Cardiac muscle cell (in vitro differentiated cells and primary cell): ENCODE measurements around the gene TEX22. TPM values are rescaled to one million over a fixed set of nuclear protein-coding genes. Genes with fewer than 3 reads are reported as not detected.

Experiments used
- DNase-seq, 2 donors: peaks; one replicate each; pipeline versions ENCODE4 v3.0.0 to v3.0.0-alpha.2; 2010 to 2017; ENCODE audit warnings: low read depth in 1 of 2, low spot score in 1 of 2
- H3K27ac ChIP-seq: fragments of 200-600 bp; sonication (generic); 2 replicates; pipeline ENCODE4 v1.5.1; 2016
- H3K27me3 ChIP-seq: fragments of 200-600 bp; sonication (generic); 2 replicates; pipeline ENCODE4 v1.6.0; 2016; ENCODE audit warnings: control low read depth
- H3K36me3 ChIP-seq: fragments of 200-600 bp; sonication (generic); 2 replicates; pipeline ENCODE4 v1.5.1; 2016; ENCODE audit warnings: control low read depth
- H3K4me1 ChIP-seq: fragments of 200-600 bp; sonication (generic); 2 replicates; pipeline ENCODE4 v1.8.1; 2017; ENCODE audit warnings: low read depth, mild to moderate bottlenecking, mixed run types
- H3K4me3 ChIP-seq: fragments of 200-600 bp; sonication (generic); 2 replicates; pipeline ENCODE4 v1.5.1; 2016; ENCODE audit warnings: mild to moderate bottlenecking
- H3K9me3 ChIP-seq: fragments of 200-600 bp; sonication (generic); 2 replicates; pipeline ENCODE4 v1.5.1; 2017; ENCODE audit warnings: low read depth, mild to moderate bottlenecking, control low read depth
- CTCF ChIP-seq: IDR thresholded peaks from 2 replicates; pipeline ENCODE4 v1.5.1; 2012; ENCODE audit warnings: low read depth, mild to moderate bottlenecking, low read length
- polyA plus RNA-seq: library from polyadenylated mRNA; unstranded; fragments of >200 nt; fragmentation: Nextera tagmentation; extraction: Ambion mirVana; gene quantifications from 2 replicates; pipeline ENCODE4 v1.2.1, GENCODE V29; 2016
- total RNA-seq: library from RNA; depleted of rRNA; stranded (reverse); fragments of >200 nt; gene quantifications from 2 replicates; pipeline ENCODE4 v1.2.3, GENCODE V29; 2016

The TEX22 gene
- total and polyA plus RNA-seq, 2 experiments from 2014 or later, result 3.7 to 4.1 TPM

DNA sequence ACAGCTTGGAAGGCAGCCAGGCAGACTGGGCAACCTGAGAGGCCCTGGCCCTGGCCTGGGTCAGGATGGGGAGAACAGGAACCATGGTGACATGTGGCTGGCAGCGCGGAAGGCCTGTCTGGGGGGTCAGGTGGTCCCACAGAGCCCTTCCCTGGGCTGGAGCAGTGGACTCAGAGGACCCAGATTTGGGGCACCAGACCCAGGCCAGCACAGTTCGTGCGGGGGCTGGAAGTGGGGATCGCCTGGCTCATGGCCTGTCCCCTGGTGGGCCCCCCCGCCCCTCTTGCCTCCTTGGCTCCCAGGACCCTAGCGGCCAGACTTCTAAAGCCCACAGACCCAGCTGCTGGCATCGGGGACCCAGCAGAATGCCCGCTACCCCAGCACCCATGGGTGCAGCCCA, 42.7 kb downstream of the TEX22 start:
- TF ChIP-seq CTCF, result no peak
- H3K36me3 ChIP-seq, result no peaks in the 10 kb centered on the region
- DNase-seq, result no peak

DNA sequence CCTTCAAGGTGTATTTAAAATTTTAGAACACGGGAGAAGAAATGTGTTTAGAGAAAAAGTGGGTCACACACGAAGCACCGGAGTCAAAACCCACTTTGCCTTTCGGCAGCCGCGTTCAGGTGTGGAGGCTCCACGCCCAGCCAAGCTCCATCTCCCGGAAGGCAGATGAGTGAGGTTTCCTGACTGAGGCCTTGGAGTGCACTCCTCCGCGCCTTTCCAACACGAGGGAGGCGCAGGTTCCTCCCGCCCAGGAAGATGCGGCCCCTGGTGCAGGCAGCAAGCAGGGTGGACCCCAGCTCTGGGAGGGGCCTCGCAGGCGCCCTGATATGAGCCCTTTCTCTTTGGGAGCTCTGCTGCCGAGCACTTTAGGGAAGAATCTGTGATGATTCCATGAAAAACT, 43.8 kb downstream of the TEX22 start:
- TF ChIP-seq CTCF, result no peak

More for the DNA sequence above, 42.7 kb downstream of the TEX22 start:
- Histone ChIP-seq H3K9me3 (no peaks in the 10 kb centered on the region), H3K27ac (peak overlapping the region; percentile 19), H3K4me1 (no peaks in the 10 kb centered on the region), H3K4me3 (no peak overlapping the region), H3K27me3 (no peaks in the 10 kb centered on the region)

GRCh38 chr14:105442834-105443233, 44.5 kb downstream of the TEX22 start:
- Histone ChIP-seq H3K4me1 (peaks cover 15% of the 10 kb centered on the region), H3K27ac (peak overlapping the region; percentile 17), H3K36me3 (no peaks in the 10 kb centered on the region), H3K27me3 (no peaks in the 10 kb centered on the region), H3K9me3 (no peaks in the 10 kb centered on the region), H3K4me3 (no peak overlapping the region)
- no peak for TF ChIP-seq CTCF
- no peak for DNase-seq

More for the DNA sequence above, 43.8 kb downstream of the TEX22 start:
- Histone ChIP-seq H3K4me1 (peaks cover 8% of the 10 kb centered on the region), H3K27ac (no peak overlapping the region), H3K27me3 (no peaks in the 10 kb centered on the region), H3K4me3 (no peak overlapping the region), H3K9me3 (no peaks in the 10 kb centered on the region), H3K36me3 (no peaks in the 10 kb centered on the region)
- DNase-seq, result no peak

DNA sequence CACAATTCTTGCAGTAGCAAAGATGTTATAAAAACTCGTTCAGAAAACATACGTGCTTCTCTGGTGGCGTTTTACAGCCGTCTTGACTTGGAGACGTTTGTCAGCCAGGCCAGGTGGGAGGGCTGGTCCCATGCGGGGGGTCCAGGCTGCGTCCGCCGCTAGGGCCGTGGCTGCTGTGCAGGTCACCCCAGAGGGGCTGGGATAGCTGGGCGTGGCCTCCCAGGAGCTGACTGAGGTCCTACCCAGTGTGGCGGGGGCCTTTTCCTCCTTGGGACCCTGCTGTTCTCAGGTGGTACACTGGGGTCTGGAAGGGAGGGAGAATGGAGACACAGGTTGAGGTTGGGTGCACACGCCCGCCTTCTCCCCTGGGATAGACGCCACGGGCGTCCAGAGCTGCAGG, 46.5 kb downstream of the TEX22 start:
- no peak overlapping the region for H3K4me3 ChIP-seq
- H3K27ac ChIP-seq, result no peak overlapping the region
- peaks cover 22% of the 10 kb centered on the region for H3K4me1 ChIP-seq
- H3K9me3 ChIP-seq, result no peaks in the 10 kb centered on the region
- H3K36me3 ChIP-seq, result no peaks in the 10 kb centered on the region
- TF ChIP-seq CTCF, result no peak
- no peak for DNase-seq
- H3K27me3 ChIP-seq, result no peaks in the 10 kb centered on the region

GRCh38 chr14:105445290-105445689, 47.0 kb downstream of the TEX22 start:
- Histone ChIP-seq H3K36me3 (no peaks in the 10 kb centered on the region), H3K27ac (no peak overlapping the region), H3K9me3 (no peaks in the 10 kb centered on the region), H3K4me1 (peaks cover 22% of the 10 kb centered on the region), H3K27me3 (no peaks in the 10 kb centered on the region), H3K4me3 (no peak overlapping the region)
- DNase-seq, result no peak
- TF ChIP-seq CTCF, result no peak
